Bronchial epithelial cell (primary cell): ENCODE results near the gene AGBL4. TPM values are rescaled to one million over a fixed set of nuclear protein-coding genes. Genes with fewer than 3 reads are reported as not detected.

Source experiments
- DNase-seq: peaks from one replicate; pipeline ENCODE4 v3.0.0-alpha.2; 2010; ENCODE audit warnings: low read depth
- FAIRE-seq: peaks from 2 replicates; lab custom pipeline; 2011; peaks lifted over from hg19 to GRCh38; lab: Jason Lieb, UNC
- H3K27me3 ChIP-seq: 2 replicates; pipeline ENCODE4 v1.5.1; 2011; ENCODE audit warnings: low read length; ENCODE audit not compliant: control insufficient read depth, insufficient read depth
- H3K36me3 ChIP-seq: 2 replicates; pipeline ENCODE4 v1.5.1; 2011; ENCODE audit warnings: low read length; ENCODE audit not compliant: control insufficient read depth, insufficient read depth
- H3K4me3 ChIP-seq: 2 replicates; pipeline ENCODE4 v1.5.1; 2011; ENCODE audit warnings: mild to moderate bottlenecking, low read depth, low read length, control low read depth
- CTCF ChIP-seq: IDR thresholded peaks from 2 replicates; pipeline ENCODE4 v1.5.1; 2011; ENCODE audit warnings: mild to moderate bottlenecking, moderate library complexity, low read length, control low read depth, inconsistent platforms; ENCODE audit not compliant: insufficient read depth, severe bottlenecking
- total RNA-seq: library from RNA; depleted of rRNA; stranded (reverse); fragments of >200 nt; gene quantifications from 2 replicates; pipeline ENCODE4 v1.2.1, GENCODE V29; 2014

The AGBL4 gene
- total RNA-seq, 1 donor from 2014 or later, result not detected

- TF ChIP-seq CTCF, result no peak
- Histone ChIP-seq H3K27me3 (no peaks in the 10 kb centered on the region), H3K4me3 (no peak overlapping the region), H3K36me3 (no peaks in the 10 kb centered on the region)
- no peak for FAIRE-seq
- no peak for DNase-seq
These were observed 1084.7 kb downstream of the AGBL4 start for GRCh38 chr1:48939042-48939441.

- no peak for DNase-seq
- TF ChIP-seq CTCF, result no peak
- Histone ChIP-seq H3K27me3 (no peaks in the 10 kb centered on the region), H3K4me3 (no peak overlapping the region), H3K36me3 (no peaks in the 10 kb centered on the region)
- no peak for FAIRE-seq
These were observed 1086.0 kb downstream of the AGBL4 start for GRCh38 chr1:48937732-48938131.

GRCh38 chr1:48936436-48936835, 1087.3 kb downstream of the AGBL4 start:
- Histone ChIP-seq H3K4me3 (no peak overlapping the region), H3K27me3 (no peaks in the 10 kb centered on the region), H3K36me3 (no peaks in the 10 kb centered on the region)
- DNase-seq, result no peak
- no peak for TF ChIP-seq CTCF
- no peak for FAIRE-seq

GRCh38 chr1:48932366-48932765, 1091.4 kb downstream of the AGBL4 start:
- Histone ChIP-seq H3K4me3 (no peak overlapping the region), H3K27me3 (no peaks in the 10 kb centered on the region), H3K36me3 (no peaks in the 10 kb centered on the region)
- no peak for DNase-seq
- TF ChIP-seq CTCF, result no peak
- no peak for FAIRE-seq

GRCh38 chr1:48931506-48932192, 1092.1 kb downstream of the AGBL4 start:
- no peaks in the 10 kb centered on the region for H3K27me3 ChIP-seq
- no peaks in the 10 kb centered on the region for H3K36me3 ChIP-seq
- peak; percentile 63 for DNase-seq
- H3K4me3 ChIP-seq, result no peak overlapping the region
- TF ChIP-seq CTCF, result no peak
- no peak for FAIRE-seq

GRCh38 chr1:48930011-48930410, 1093.7 kb downstream of the AGBL4 start:
- DNase-seq, result no peak

More at GRCh38 chr1:48930011-48930410, 1093.7 kb downstream of the AGBL4 start:
- TF ChIP-seq CTCF, result no peak
- Histone ChIP-seq H3K4me3 (no peak overlapping the region), H3K36me3 (no peaks in the 10 kb centered on the region), H3K27me3 (no peaks in the 10 kb centered on the region)
- no peak for FAIRE-seq
